Pulmonary artery endothelial cell (primary cell): ENCODE measurements around the gene ATRAID. TPM values are rescaled to one million over a fixed set of nuclear protein-coding genes. Genes with fewer than 3 reads are reported as not detected.

Source experiments
- DNase-seq: peaks from one replicate; pipeline ENCODE4 v3.0.0-alpha.2; 2011; ENCODE audit warnings: low read depth, low spot score
- total RNA-seq: library from RNA; depleted of rRNA; stranded (reverse); fragments of >200 nt; gene quantifications from 2 replicates; pipeline ENCODE4 v1.2.3, GENCODE V29; 2014

The ATRAID gene
- total RNA-seq, 1 donor from 2014 or later, result 127 TPM

GRCh38 chr2:27247893-27248292 is 36.1 kb downstream of the ATRAID start:
- DNase-seq, result no peak

- DNase-seq, result no peak
These were observed 37.5 kb downstream of the ATRAID start for GRCh38 chr2:27249159-27249890.

GRCh38 chr2:27249891-27250651 is 38.2 kb downstream of the ATRAID start:
- no peak for DNase-seq

- DNase-seq, result no peak
These were observed 39.0 kb downstream of the ATRAID start for GRCh38 chr2:27250652-27251379.

- DNase-seq, result no peak
These were observed 39.9 kb downstream of the ATRAID start for GRCh38 chr2:27251766-27252165.

- DNase-seq, result no peak
These were observed 43.3 kb downstream of the ATRAID start for GRCh38 chr2:27255187-27255586.

- no peak for DNase-seq
These were observed 43.8 kb downstream of the ATRAID start for GRCh38 chr2:27255660-27256059.

GRCh38 chr2:27256855-27257454 is 45.1 kb downstream of the ATRAID start:
- DNase-seq, result no peak

- DNase-seq, result no peak
These were observed 46.2 kb downstream of the ATRAID start for GRCh38 chr2:27258051-27258450.

GRCh38 chr2:27261241-27261925 is 49.5 kb downstream of the ATRAID start:
- DNase-seq, result no peak

- DNase-seq, result no peak
These were observed 50.1 kb downstream of the ATRAID start for GRCh38 chr2:27261926-27262298.

- no peak for DNase-seq
These were observed 50.8 kb downstream of the ATRAID start, which contains the start of gene SLC30A3 for GRCh38 chr2:27262379-27263286. Gene SLC30A3, minus strand, starts transcription at chr2:27263047. Its CDS starts 141 bp downstream, at chr2:27262906.

- no peak for DNase-seq
These were observed 51.7 kb downstream of the ATRAID start for GRCh38 chr2:27263287-27264252.

- no peak for DNase-seq
These were observed 52.5 kb downstream of the ATRAID start for GRCh38 chr2:27264253-27264752.

GRCh38 chr2:27264753-27265535 is 53.1 kb downstream of the ATRAID start:
- no peak for DNase-seq

GRCh38 chr2:27265536-27265870 is 53.7 kb downstream of the ATRAID start:
- DNase-seq, result no peak
